Pancreas (tissue), 10 donors: Measurements from ENCODE around the gene TSHZ3. TPM values are rescaled to one million over a fixed set of nuclear protein-coding genes. Genes with fewer than 3 reads are reported as not detected.

Experiments used
- ATAC-seq, 4 donors: fragments of 200-7000 bp; cut with Tn5 transposase; one replicate each; pipeline versions ENCODE4 v1.8.0 to v1.9.1; 2020; ENCODE audit warnings: mild to moderate bottlenecking in 4 of 4, moderate library complexity in 4 of 4
- DNase-seq, 6 donors: peaks; one replicate each; pipeline ENCODE4 v3.0.0-alpha.2; 2020
- FAIRE-seq: peaks from 2 replicates; lab custom pipeline; 2012; peaks lifted over from hg19 to GRCh38; lab: Jason Lieb, UNC
- H3K27ac ChIP-seq, 4 donors: fragments of 200-600 bp; sonication (generic); 1 replicate in 3 of 4; 2 replicates in 1 of 4; pipeline versions ENCODE4 v1.5.0 to v1.8.0; 2020
- H3K27me3 ChIP-seq, 4 donors: fragments of 200-600 bp; one replicate each; pipeline ENCODE4 v1.8.0; 2021
- H3K36me3 ChIP-seq, 3 donors: fragments of 200-600 bp; sonication (generic) in 1 of 3; one replicate each; pipeline versions ENCODE4 v1.5.0 to v1.8.0; 2020 to 2021
- H3K4me1 ChIP-seq, 3 donors: fragments of 200-600 bp; one replicate each; pipeline ENCODE4 v1.8.0; 2021
- H3K4me3 ChIP-seq, 4 donors: fragments of 200-600 bp; sonication (generic) in 2 of 4; one replicate each; pipeline versions ENCODE4 v1.5.0 to v1.8.0; 2020 to 2021
- H3K9me3 ChIP-seq, 4 donors: fragments of 200-600 bp; one replicate each; pipeline ENCODE4 v1.8.0; 2021
- CTCF ChIP-seq, 4 donors: fragments of 200-600 bp; sonication (generic) in 3 of 4; IDR thresholded peaks; one replicate each; pipeline versions ENCODE4 v1.5.0 to v1.8.0; 2021; ENCODE audit warnings: antibody characterized with exemption in 4 of 4
- WGBS, 2 donors: extraction: QIAGEN DNeasy Blood & Tissue Kit; methylation state at CpG; one replicate each; pipeline ENCODE4 v1.1.7; 2013; 5-methylcytosine and 5-hydroxymethylcytosine counted together
- intact Hi-C, 3 donors: fragments of 100-400 bp; cut with DNase I; formaldehyde crosslinking; loops; one replicate each; pipeline versions ENCODE4 v1.11.1 to v1.14.2; 2022
- polyA plus RNA-seq, 2 donors: library from polyadenylated mRNA; stranded (reverse); fragments of 200-250 nt; gene quantifications; one replicate each; pipeline ENCODE4 v1.2.3, GENCODE V29; 2013
- total RNA-seq, 6 donors: library from RNA; stranded (reverse); fragmentation: NEBNext Ultra II Directional in 4 of 6; extraction: Animal tissue kit (Norgen Biotek cat#: 25700) in 4 of 6; gene quantifications; one replicate each; pipeline versions ENCODE4 v1.2.1 to v1.2.4, GENCODE V29; 2021 to 2023
- donor health status: healthy with polysubstance abuse.
- donor health status: DM: no; HTN: no; CAD: no; lungs with moderate emphysema.
- donor health status: DM: no; HTN: no; CAD: no.
- donor health status: control.
- donor health status: control.
- donor health status: Bipolar disorder and iron deficiency.
- donor health status: DM: yes; HTN: yes; CAD: no.
- donor health status: DM: no; HTN: no; CAD: no.
- donor health status: DM: no; HTN: no; CAD: no.
- donor health status: DM: yes; HTN: yes; CAD: no.

The TSHZ3 gene
- total and polyA plus RNA-seq, 8 donors = 0.87 to 3.2 (median 1.5) TPM

DNA sequence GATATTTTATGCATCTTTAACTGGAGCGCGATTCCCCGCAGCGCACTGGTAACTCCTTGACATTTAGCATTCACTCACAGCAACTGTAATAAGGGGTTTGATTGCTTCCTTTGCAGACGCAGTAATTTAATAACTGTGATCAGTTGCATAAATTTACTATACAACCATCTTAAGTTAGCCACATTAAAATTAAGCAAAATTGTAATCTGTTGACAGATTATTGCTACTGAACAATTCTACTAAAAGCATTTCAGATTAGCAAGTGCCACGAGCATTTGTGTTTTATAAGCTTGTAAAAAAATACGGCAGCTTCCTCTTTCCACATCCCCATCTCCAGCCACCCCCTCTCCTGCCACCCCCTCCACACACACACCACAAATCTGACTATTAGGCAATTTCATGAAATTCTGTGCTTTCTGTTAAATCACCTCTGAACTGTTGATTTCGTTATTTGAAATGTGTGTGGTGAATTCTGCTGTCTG lies 44.4 kb downstream of the TSHZ3 start:
- H3K36me3 ChIP-seq = no peaks in the 10 kb centered on the region
- no peak for FAIRE-seq
- no peak for TF ChIP-seq CTCF (IDR thresholded peaks at IDR 0.05)
- WGBS, 2 donors = 77 to 88% methylated on average over 8 of the region's 8 CpGs
- H3K27ac ChIP-seq = no peak overlapping the region
- DNase-seq = no peak
- H3K4me1 ChIP-seq = no peaks in the 10 kb centered on the region
- H3K4me3 ChIP-seq = no peak overlapping the region
- H3K27me3 ChIP-seq = no peaks in the 10 kb centered on the region
- H3K9me3 ChIP-seq = no peaks in the 10 kb centered on the region
- intact Hi-C loops = no loop called here
- peak in 2 of 4 donors; percentile 23 to 50 for ATAC-seq

DNA sequence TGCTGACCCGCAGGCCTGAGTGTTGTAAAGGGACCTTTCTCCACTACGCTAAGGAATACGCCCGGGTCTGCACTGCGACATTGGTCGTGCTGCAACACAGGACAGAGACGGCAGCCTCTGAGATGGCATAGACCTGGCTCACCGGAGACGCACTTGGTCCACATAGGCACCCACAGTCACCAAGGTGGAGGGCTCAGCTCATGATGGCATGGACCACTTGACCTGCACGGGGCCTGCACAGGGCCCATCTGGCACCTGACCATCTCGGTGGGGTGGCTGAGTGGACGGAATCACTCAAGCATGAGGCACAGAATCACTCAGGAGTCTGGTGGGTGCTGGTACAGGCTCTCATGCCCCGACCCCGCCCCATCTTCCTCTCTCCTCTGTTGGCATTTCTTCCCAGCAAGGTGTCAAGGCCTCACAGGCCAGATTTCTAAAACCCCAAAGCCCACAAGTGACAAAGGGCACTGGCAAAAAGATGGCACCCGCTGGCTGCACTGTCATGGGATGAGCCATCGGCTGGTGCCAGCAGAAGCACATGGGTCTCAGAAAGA lies 45.9 kb downstream of the TSHZ3 start:
- intact Hi-C loops = no loop called here
- H3K9me3 ChIP-seq = no peaks in the 10 kb centered on the region
- H3K27me3 ChIP-seq = no peaks in the 10 kb centered on the region
- H3K27ac ChIP-seq = no peak overlapping the region
- DNase-seq (no peak), ATAC-seq (no peak), FAIRE-seq (no peak)
- no peak for TF ChIP-seq CTCF (IDR thresholded peaks at IDR 0.05)
- 86 to 94% methylated on average over 16 of the region's 16 CpGs for WGBS, 2 donors
- no peak overlapping the region for H3K4me3 ChIP-seq
- no peaks in the 10 kb centered on the region for H3K4me1 ChIP-seq
- H3K36me3 ChIP-seq = no peaks in the 10 kb centered on the region

DNA sequence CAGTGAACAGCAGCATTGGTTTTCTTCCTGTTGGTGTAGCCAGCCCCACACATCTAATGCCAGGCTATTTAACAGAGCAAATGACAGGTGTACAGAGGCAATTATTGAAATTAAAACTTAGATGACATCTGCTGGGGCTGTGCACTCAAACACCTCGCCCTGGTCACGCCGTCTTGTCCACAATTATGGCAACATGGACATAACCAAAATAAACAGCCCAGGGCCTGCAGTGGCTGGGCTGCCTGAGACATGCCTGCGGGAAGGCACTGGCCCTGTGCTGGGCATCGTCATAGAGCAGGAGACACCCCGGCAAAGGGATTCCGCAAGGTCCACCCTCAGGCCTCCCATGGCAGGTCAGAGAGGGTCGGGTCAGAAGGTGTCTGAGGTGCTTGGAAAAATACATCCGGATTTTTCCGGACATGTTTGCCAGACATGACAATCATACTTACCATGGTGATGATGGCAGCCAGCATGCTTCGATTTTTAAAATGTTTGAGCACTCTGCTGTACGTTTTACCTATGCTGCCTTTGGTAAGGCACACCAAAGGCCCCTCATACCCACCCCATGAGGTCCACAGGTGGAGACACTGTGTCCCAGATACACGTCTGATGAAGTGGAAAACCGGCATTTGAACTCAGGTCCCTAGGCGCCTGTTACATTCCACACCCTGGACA lies 47.8 kb downstream of the TSHZ3 start:
- H3K4me1 ChIP-seq = no peaks in the 10 kb centered on the region
- DNase-seq (no peak), FAIRE-seq (no peak), ATAC-seq (peak in 2 of 4 donors; percentile 28 to 30)
- no peak overlapping the region for H3K27ac ChIP-seq
- H3K27me3 ChIP-seq = no peaks in the 10 kb centered on the region
- 70 to 73% methylated on average over 15 of the region's 15 CpGs for WGBS, 2 donors
- intact Hi-C loops = no loop called here
- no peak for TF ChIP-seq CTCF (IDR thresholded peaks at IDR 0.05)
- H3K36me3 ChIP-seq = no peaks in the 10 kb centered on the region
- H3K4me3 ChIP-seq = no peak overlapping the region
- H3K9me3 ChIP-seq = no peaks in the 10 kb centered on the region

- Histone ChIP-seq H3K27ac (no peak overlapping the region), H3K9me3 (no peaks in the 10 kb centered on the region), H3K27me3 (no peaks in the 10 kb centered on the region), H3K4me3 (no peak overlapping the region), H3K36me3 (no peaks in the 10 kb centered on the region), H3K4me1 (no peaks in the 10 kb centered on the region)
- FAIRE-seq (no peak), DNase-seq (no peak), ATAC-seq (no peak)
- no peak for TF ChIP-seq CTCF (IDR thresholded peaks at IDR 0.05)
- WGBS, 2 donors = 47 to 56% methylated on average over 6 of the region's 6 CpGs
- intact Hi-C loops = no loop called here
Measured at GRCh38 chr19:31300422-31300821, 48.8 kb downstream of the TSHZ3 start.

DNA sequence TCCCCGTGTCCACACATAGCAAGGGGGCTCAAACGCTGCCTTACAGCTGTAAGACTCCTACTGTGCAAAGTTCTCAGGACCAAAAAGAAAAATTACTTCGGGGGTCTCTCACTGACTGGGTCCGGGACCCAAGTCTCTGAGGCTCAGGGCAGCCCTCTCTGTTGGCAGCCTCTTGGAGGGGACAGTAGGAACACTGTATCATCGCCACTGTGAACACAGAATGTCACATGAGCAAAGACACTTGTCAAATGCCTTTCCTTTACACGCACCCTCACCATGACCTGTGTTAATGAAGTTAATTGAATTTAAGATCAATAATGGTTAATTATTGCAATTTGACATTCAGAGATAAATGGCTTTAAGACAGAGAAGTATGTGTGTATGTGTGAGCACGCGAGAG lies 49.6 kb downstream of the TSHZ3 start:
- TF ChIP-seq CTCF (IDR thresholded peaks at IDR 0.05) = no peak
- Histone ChIP-seq H3K4me1 (no peaks in the 10 kb centered on the region), H3K36me3 (no peaks in the 10 kb centered on the region), H3K27ac (no peak overlapping the region), H3K9me3 (no peaks in the 10 kb centered on the region), H3K27me3 (no peaks in the 10 kb centered on the region), H3K4me3 (no peak overlapping the region)
- FAIRE-seq (no peak), DNase-seq (no peak), ATAC-seq (no peak)
- intact Hi-C loops = no loop called here
- WGBS, 2 donors = 40 to 42% methylated on average over 8 of the region's 8 CpGs
